PC-3 (cell line): ENCODE results near the gene GFAP.

ENCODE experiments used
- CTCF ChIP-seq: fragments of 300-600 bp; sonication (generic); conservative IDR thresholded peaks from 2 replicates; pipeline ENCODE4 v1.5.1; 2017; ENCODE audit warnings: antibody characterized with exemption, low read depth, mild to moderate bottlenecking, low read length
- EZH2 ChIP-seq: fragments of 300-600 bp; sonication (generic); IDR thresholded peaks from one replicate; pipeline ENCODE4 v1.6.1; 2017; ENCODE audit warnings: antibody characterized with exemption, mild to moderate bottlenecking, low read length; ENCODE audit not compliant: unreplicated experiment

DNA sequence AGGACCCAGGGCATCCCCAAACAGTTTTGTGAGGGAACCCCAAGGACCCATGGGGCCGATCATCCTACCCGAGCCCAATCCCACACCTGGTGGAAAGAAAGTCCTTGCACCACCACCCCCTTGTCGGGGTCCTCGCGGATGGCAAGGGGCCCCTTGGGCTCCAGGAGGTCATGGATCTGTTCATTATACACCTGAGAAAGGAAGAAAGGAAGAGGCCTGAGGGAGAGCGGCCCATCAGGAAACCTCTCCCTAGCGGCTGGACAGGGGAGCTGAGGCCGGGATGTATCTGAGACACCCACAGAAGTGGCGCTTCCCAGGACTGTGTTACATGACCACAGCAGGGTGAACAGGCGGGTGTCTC lies 19.4 kb upstream of the GFAP start:
- TF ChIP-seq CTCF: no peak
- TF ChIP-seq EZH2: no peak
